GM18520 (cell line): ENCODE results near the gene ADGRF1.
"Not testable (repeated sequence)": the region's sequence is repeated elsewhere in the genome, so short reads cannot be mapped to it uniquely, and the experiment has no call there.

Experiments
- ATAC-seq: cut with Tn5 transposase; IDR thresholded peaks from one replicate; pipeline ENCODE4 v1.9.1; 2021; ENCODE audit not compliant: unreplicated experiment

Gene ADGRF1

DNA sequence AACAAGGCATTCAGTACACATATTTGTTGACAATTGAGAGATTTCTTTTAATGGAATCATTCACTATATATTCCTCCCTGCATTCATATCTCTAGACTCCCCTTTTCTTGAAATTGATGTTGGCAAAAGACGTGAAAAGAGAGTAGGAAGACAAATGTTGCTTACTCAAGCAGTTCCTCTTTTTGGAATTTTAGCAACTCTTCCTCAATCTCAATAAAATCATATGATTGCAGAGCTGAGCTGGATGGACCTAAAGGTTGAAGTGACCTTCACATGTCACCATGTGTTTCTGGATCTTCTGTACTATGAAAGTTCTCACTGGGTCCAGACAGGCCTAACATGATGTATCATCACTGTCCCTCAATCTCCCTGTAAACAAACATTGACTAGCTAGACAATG lies 18.6 kb downstream of the ADGRF1 start:
- no peak for ATAC-seq

DNA sequence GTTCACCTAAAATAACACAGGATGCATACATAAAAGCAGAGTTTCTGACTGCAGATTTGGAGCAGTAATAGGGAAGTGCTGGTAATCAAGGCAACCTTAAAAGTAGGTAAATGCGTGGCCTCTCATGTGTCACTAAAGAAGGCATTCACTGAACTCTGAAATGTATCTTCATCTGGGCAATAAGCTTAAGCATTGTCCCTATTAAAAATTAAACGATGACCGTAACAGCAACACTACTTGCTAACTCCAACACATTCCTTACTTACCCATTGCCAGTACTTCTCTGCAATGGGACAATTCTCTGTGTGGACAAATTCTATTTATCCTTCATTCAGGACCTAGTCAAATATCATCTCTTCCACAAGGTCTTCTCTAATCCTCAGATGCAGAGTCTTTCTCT lies 19.9 kb downstream of the ADGRF1 start:
- no peak for ATAC-seq

DNA sequence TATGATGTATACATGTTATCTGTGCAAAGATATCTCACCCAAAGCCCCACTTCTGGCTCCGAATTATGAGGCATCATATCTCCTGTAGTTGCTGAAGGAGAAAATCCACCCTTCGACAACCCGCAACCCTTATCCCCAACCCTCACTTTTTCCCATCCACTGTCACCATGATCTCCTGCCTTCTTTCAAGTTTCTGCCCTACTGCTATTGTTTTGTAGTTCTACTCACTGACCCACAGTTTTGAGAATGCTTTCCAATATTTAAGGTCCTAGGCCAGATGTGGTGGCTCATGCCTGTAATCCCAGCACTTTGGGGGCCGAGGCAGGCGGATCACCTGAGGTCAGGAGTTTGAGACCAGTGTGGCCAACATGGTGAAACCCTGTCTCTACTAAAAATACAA lies 22.2 kb downstream of the ADGRF1 start:
- ATAC-seq: no peak

GRCh38 chr6:47016909-47017308 lies 25.2 kb downstream of the ADGRF1 start:
- no peak for ATAC-seq

DNA sequence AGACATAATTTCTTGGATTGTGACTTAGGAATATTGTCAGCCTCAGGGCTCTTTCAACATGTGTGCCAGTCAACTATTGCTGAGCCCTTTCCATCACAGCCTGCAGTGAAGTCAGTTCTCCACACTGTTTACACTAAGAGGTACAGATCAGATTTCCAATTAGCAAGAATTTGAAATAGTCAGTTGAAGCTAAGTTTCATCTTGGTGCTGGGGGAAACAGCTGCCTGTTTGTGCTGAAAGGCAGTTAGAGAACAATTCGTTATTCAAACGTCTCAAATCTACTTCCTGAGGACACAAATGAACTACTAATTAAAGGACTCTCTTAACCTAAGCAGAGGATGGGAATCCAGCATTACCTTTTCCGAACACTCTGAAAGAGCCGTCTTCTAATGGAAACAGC lies 25.9 kb downstream of the ADGRF1 start:
- ATAC-seq: no peak

DNA sequence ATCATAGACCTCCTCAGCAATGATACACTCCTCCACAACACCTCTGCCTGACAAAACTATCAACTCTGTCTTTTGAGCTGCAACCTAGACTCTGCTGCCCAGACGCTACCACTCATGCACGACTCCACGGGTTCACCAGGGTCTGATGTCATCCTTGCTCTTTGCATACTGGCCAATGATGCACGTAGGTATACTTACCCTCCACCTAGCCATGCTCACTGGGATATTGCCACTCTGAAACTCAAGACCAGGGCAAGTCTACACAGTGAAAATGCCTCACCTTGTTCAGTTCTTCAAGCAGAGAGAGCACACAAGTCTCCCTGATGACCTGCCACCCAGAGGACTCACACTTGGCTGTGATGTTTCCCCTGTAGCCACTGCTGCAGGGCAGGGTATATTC lies 27.7 kb downstream of the ADGRF1 start:
- ATAC-seq: no peak

- no peak for ATAC-seq
Measured at GRCh38 chr6:47009583-47009982, 32.5 kb downstream of the ADGRF1 start.

GRCh38 chr6:47008397-47008763 lies 33.8 kb downstream of the ADGRF1 start:
- no peak for ATAC-seq

DNA sequence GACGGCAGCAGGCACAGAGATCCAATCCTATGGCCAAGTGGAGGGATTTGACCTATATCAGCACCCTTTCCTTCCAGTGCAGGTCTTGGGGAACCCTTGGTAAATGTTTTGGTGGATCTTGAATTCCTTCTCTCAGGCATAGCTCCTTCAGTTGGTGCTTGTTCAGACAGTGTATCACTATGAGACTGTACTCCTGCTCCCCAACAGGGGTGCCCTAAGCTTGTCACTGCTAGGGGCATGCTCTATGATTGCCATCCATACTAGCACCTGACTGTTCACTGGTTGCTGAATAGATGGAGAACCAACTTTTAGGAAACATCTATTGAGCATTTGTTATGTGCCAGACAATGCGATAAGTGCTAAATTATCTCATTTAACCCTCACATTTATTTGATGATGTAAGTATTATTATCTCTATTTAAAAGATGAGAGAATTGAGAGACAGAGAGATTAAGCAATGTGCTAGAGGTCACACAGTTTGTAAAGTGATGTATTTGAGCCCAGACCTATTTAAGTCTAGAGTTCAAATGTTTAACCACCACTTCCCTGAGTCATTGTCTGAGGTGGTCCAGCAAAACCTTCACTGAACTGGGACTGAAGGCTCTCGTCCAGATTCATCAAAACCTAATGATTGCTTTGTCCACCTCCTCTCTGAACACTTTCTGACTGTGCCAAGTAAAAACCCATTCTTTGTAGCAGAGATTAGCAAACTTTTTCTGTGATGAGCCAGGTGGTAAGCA lies 34.3 kb downstream of the ADGRF1 start:
- ATAC-seq: no peak

DNA sequence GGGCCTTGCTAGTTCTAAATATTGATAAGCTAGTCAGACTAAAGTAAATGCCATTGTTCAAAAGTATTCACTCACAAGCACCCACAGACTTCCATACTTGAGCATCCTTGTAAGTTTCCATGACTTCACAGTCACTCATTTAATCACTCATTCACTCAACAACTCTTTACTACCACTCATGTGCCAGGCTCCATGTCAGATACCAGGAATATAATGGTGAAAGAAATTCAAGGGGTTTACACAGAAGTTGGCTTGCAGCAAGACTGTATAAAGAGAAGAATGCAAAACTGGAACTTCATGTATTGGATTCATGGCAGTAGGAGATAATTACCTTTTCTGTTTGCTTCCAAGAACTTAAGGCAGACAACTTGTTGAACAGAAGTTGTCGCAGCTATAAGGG lies 36.6 kb downstream of the ADGRF1 start:
- ATAC-seq: no peak

DNA sequence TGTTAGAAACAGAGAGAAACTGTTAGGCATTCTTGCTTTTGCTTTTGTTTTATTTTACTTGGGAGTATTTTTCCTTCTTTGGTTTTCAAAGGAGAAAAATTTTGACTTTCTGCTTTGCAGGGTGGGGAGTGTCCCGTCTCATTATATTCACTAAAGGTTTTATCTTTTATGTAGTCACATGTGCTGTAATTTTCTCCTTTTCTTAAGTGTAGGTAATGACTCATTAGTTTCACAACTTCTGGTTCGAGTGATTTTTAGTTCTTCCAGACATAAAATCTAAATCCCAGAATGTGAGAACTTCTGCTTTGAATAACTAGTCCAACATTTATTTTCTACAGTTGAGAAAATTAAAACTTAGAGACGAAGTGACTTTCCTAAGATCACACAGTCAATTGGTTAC lies 37.7 kb downstream of the ADGRF1 start:
- ATAC-seq: no peak

DNA sequence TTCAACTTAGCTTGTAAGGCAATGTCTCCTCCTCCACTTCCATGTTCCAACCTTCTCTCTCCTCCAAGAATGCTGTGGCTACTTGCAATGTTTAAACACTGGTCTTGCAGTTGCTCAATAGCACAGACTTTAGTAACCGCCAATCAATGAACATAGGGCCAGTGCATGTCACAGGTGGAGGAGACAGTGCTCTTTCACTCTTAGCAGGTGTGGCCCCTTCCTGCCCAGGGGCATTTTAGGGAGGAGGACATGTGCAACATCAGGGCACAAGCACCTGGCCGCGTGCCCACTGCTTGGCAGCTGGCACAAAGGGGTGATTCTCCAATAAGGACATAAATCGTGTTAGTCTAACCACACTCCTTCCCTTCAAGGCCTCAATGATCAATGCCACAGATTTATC lies 41.3 kb downstream of the ADGRF1 start:
- no peak for ATAC-seq

DNA sequence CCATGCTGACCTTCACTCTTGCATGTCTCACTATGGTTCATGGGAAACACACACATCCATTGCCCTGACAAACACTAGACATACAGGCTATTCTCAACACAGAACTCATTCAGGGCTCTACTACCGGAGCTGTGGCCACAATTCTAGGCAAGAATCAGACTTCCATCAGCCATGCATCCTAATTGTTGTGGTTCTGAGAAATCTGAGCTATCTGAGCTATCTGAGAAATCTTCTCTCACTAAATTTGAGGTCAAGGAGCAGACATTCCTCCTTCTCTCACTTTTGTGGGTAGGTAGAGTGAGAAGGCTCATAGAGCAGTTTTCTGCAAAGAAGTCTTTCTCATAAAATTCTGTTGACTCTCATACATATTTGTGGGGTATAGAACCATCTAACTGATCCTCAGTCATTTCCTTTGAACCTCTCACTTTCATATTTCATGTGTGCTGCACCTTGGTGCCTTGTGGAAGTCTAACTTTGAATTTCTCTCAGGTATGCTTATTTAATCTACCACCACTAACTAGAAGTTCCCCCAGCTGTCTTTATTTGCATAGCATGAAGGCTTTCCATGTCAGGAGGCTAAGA lies 43.6 kb downstream of the ADGRF1 start:
- no peak for ATAC-seq

DNA sequence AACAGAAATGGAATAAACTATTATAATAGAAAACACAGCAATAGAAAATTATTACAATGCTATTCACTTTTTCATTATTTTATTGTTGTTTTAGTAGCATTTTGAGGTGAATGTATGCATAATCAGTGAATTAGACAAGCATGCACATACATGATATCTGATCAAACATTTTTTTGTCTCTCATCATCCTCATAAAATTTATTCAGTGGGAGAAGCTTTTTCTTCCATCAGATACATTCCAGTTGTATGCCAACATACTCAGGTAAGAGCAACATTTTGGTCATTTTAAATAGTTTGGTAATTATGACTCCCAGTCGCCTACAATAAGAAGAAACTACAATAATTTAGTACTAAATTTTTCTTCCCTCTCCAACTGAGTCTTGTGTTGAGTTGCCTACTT lies 44.5 kb downstream of the ADGRF1 start:
- ATAC-seq: no peak

GRCh38 chr6:46996860-46997641 lies 45.1 kb downstream of the ADGRF1 start:
- ATAC-seq: no peak

- ATAC-seq: no peak
Measured at GRCh38 chr6:46994933-46995332, 47.2 kb downstream of the ADGRF1 start.

DNA sequence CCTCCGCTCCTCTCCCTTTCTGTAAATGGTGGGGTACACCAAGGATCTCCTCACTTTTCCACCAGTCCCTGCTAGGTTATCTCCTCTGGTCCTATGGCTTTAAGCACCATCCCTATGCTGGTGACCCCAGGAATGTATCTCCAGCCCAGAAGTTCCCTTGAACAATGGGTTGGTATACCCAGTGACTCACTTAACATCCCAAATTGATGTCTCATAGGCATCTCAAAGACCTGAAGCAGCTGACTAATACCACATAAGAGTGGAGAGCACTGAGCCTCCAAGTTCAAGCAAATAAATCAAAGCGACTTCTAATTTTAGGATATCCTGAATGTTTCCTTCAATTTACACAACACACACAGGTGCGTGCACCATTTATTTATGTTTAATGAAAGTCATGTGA lies 48.3 kb downstream of the ADGRF1 start:
- ATAC-seq: no peak

DNA sequence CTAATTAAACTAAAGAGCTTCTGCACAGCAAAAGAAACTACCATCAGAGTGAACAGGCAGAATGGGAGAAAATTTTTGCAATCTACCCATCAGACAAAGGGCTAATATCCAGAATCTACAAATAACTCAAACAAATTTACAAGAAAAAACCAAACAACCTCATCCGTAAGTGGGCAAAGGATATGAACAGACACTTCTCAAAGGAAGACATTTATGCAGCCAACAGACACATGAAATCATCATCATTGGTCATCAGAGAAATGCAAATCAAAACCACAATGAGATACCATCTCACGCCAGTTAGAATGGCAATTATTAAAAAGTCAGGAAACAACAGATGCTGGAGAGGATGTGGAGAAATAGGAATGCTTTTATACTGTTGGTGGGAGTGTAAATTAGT lies 49.7 kb downstream of the ADGRF1 start:
- not testable (repeated sequence) for ATAC-seq

GRCh38 chr6:46990818-46991510 lies 51.2 kb downstream of the ADGRF1 start:
- ATAC-seq: not testable (repeated sequence)

DNA sequence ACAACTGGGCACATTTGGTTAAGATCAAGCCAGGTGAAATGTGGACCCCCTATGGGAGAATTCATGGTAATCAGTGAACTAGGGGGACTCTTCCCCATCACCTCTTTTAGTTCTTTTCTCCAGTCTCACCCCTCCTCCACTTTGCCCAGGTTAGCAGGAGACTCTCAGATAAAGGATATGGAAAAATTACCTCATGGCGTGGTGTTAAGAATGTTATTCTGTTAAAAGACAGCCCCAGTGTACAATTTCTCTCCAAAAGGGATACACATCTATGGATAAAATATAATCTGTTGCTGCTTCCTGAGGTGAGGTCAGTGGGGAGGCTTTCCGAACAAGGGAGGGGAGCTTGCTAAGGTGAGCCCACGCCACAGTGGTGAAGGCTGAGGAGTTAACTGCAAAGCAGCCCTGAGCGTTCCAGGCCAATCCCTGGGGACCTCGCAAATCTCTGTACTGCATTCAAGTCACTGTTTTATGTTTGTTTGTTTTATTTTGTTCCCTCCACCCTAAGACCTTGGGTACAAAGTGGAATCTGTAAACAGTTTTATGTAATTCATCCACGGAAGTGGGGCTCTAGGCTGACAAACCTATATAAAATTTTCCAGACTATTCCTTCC lies 52.0 kb downstream of the ADGRF1 start:
- ATAC-seq: no peak

- ATAC-seq: no peak
Measured at GRCh38 chr6:46989398-46989797, 52.7 kb downstream of the ADGRF1 start.
